ENCODE measurements around the gene PRPSAP1.

PRPSAP1 gene

GRCh38 chr17:76345377-76345974, 8.2 kb downstream of the PRPSAP1 start:
- Histone ChIP-seq H3K4me3 (ENCODE audit: low read depth, low read length) (no peak overlapping the region), H3K36me3 (ENCODE audit: control insufficient read depth, insufficient read depth, low read length) (no peaks in the 10 kb centered on the region), H3K9ac (no peak overlapping the region), H3K27me3 (ENCODE audit: control insufficient read depth, insufficient read depth, low read length) (no peaks in the 10 kb centered on the region), H3K9me3 (ENCODE audit: control insufficient read depth, low read length) (no peaks in the 10 kb centered on the region), H3K4me1 (no peaks in the 10 kb centered on the region), H3K4me2 (ENCODE audit: low read length) (no peak overlapping the region), H3K27ac (no peak overlapping the region), H3K79me2 (peaks cover 8% of the 10 kb centered on the region), H2AFZ (no peak overlapping the region)
- no peak for TF ChIP-seq CTCF (IDR thresholded peaks at IDR 0.05)

GRCh38 chr17:76343106-76343505, 10.6 kb downstream of the PRPSAP1 start:
- no peaks in the 10 kb centered on the region for H3K4me1 ChIP-seq
- H3K4me2 ChIP-seq (ENCODE audit: low read length): no peak overlapping the region
- no peak for TF ChIP-seq CTCF (IDR thresholded peaks at IDR 0.05)
- H3K9me3 ChIP-seq (ENCODE audit: control insufficient read depth, low read length): no peaks in the 10 kb centered on the region
- no peaks in the 10 kb centered on the region for H3K27me3 ChIP-seq (ENCODE audit: control insufficient read depth, insufficient read depth, low read length)
- no peak overlapping the region for H3K9ac ChIP-seq
- no peak overlapping the region for H3K27ac ChIP-seq
- peaks cover 11% of the 10 kb centered on the region for H3K79me2 ChIP-seq
- H3K4me3 ChIP-seq (ENCODE audit: low read depth, low read length): no peak overlapping the region
- no peak overlapping the region for H2AFZ ChIP-seq
- no peaks in the 10 kb centered on the region for H3K36me3 ChIP-seq (ENCODE audit: control insufficient read depth, insufficient read depth, low read length)

DNA sequence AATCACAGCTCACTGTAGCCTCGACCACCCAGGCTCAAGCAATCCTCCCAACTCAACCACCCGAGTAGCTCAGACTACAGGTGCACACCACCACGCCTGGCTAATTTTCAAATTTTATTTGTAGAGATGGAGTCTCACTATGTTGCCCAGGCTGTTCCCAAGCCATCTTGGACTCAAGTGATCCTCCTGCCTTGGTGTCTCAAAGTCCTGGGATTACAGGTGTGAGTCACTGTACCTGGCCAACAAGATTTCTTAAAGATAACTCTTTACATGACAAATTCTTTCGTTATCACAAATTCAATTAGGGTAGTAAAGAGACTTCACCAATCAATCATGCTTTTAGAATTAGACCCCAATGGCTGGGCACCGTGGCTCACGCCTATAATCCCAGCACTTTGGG, 12.4 kb downstream of the PRPSAP1 start:
- Histone ChIP-seq H3K36me3 (ENCODE audit: control insufficient read depth, insufficient read depth, low read length) (no peaks in the 10 kb centered on the region), H3K79me2 (peaks cover 10% of the 10 kb centered on the region), H2AFZ (no peak overlapping the region), H3K27ac (no peak overlapping the region), H3K4me1 (no peaks in the 10 kb centered on the region), H3K9me3 (ENCODE audit: control insufficient read depth, low read length) (no peaks in the 10 kb centered on the region), H3K9ac (no peak overlapping the region), H3K27me3 (ENCODE audit: control insufficient read depth, insufficient read depth, low read length) (no peaks in the 10 kb centered on the region), H3K4me3 (ENCODE audit: low read depth, low read length) (no peak overlapping the region), H3K4me2 (ENCODE audit: low read length) (no peak overlapping the region)
- no peak for TF ChIP-seq CTCF (IDR thresholded peaks at IDR 0.05)

DNA sequence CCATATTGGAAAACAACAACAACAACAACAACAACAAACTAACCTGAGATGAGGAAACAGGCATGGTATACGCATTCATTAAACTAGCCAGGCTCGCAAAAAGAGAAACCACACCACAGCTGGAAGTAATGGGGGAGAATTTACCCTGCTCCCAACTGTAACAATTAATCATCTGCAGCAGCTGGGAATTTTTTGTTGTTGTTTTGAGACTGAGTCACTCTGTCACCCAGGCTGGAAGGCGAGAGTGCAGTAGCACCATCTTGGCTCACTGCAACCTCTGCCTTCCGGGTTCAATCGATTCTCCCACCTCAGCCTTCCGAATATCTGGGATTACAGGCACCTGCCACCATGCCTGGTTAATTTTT, 16.3 kb downstream of the PRPSAP1 start:
- no peak overlapping the region for H3K27ac ChIP-seq
- no peak overlapping the region for H2AFZ ChIP-seq
- TF ChIP-seq CTCF (IDR thresholded peaks at IDR 0.05): no peak
- no peaks in the 10 kb centered on the region for H3K27me3 ChIP-seq (ENCODE audit: control insufficient read depth, insufficient read depth, low read length)
- no peak overlapping the region for H3K9ac ChIP-seq
- no peaks in the 10 kb centered on the region for H3K4me1 ChIP-seq
- H3K79me2 ChIP-seq: peaks cover 6% of the 10 kb centered on the region
- no peaks in the 10 kb centered on the region for H3K9me3 ChIP-seq (ENCODE audit: control insufficient read depth, low read length)
- H3K4me3 ChIP-seq (ENCODE audit: low read depth, low read length): no peak overlapping the region
- H3K4me2 ChIP-seq (ENCODE audit: low read length): no peak overlapping the region
- H3K36me3 ChIP-seq (ENCODE audit: control insufficient read depth, insufficient read depth, low read length): no peaks in the 10 kb centered on the region

DNA sequence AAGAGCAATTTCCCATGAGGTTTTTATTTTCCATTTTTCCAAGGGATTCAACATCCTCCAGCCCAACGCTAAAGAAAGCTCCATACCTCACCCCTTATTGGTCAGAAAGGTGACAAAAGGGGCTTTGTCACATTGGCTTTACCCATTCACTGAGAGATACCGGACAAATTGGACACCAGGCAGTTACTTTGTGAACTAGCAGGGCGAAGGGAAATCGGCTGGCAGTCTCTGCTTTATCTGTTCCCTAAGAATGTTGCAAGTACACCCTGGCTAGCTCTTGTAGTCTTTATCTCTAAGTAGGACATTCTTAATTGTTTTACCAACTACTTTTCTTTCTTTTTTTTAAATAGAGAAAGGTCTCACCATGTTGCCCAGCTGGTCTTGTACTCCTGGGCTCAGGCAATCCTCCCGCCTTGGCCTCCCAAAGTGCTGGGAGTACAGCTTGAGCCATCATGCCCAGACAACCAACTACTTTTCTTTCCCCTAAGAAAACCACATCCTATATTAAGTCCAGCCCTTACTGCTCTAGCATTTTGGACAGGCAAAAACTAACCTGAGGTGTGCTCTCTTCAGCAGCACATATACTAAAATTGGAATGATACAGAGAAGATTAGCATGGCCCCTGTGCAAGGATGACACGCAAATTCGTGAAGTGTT, 16.8 kb downstream of the PRPSAP1 start:
- Histone ChIP-seq H3K4me1 (no peaks in the 10 kb centered on the region), H2AFZ (no peak overlapping the region), H3K79me2 (peaks cover 6% of the 10 kb centered on the region), H3K4me2 (ENCODE audit: low read length) (no peak overlapping the region), H3K27me3 (ENCODE audit: control insufficient read depth, insufficient read depth, low read length) (no peaks in the 10 kb centered on the region), H3K9me3 (ENCODE audit: control insufficient read depth, low read length) (no peaks in the 10 kb centered on the region), H3K36me3 (ENCODE audit: control insufficient read depth, insufficient read depth, low read length) (no peaks in the 10 kb centered on the region), H3K4me3 (ENCODE audit: low read depth, low read length) (no peak overlapping the region), H3K27ac (no peak overlapping the region), H3K9ac (no peak overlapping the region)
- TF ChIP-seq CTCF (IDR thresholded peaks at IDR 0.05): no peak

All from parathyroid adenoma (tissue), 2 donors.